Fibroblast of lung (primary cell): ENCODE results near the gene MAP4K4. TPM values are rescaled to one million over a fixed set of nuclear protein-coding genes. Genes with fewer than 3 reads are reported as not detected.

ENCODE experiments used
- DNase-seq, 2 donors: peaks; one replicate each; pipeline versions ENCODE4 v3.0.0 to v3.0.0-alpha.2; 2010; ENCODE audit warnings: low read depth in 2 of 2
- H2AFZ ChIP-seq: 2 replicates; pipeline ENCODE4 v1.5.1; 2012; ENCODE audit warnings: low read length, control low read depth, inconsistent platforms
- H3K27ac ChIP-seq: 2 replicates; pipeline ENCODE4 v1.5.1; 2011; ENCODE audit warnings: low read length, control low read depth; ENCODE audit not compliant: insufficient read depth
- H3K27me3 ChIP-seq: 2 replicates; pipeline ENCODE4 v1.5.1; 2011; ENCODE audit warnings: mild to moderate bottlenecking, low read length; ENCODE audit not compliant: control insufficient read depth, insufficient read depth
- H3K36me3 ChIP-seq: 2 replicates; pipeline ENCODE4 v1.5.1; 2011; ENCODE audit warnings: low read length; ENCODE audit not compliant: control insufficient read depth, insufficient read depth
- H3K4me1 ChIP-seq: 2 replicates; pipeline ENCODE4 v1.5.1; 2011; ENCODE audit warnings: low read length; ENCODE audit not compliant: control insufficient read depth, insufficient read depth; ENCODE audit errors: extremely low read depth
- H3K4me2 ChIP-seq: 2 replicates; pipeline ENCODE4 v1.5.1; 2011; ENCODE audit warnings: low read length, control low read depth; ENCODE audit not compliant: insufficient read depth; ENCODE audit errors: extremely low read depth
- H3K4me3 ChIP-seq, 4 experiments: fragments of 200-600 bp in 1 of 4; sonication (generic) in 1 of 4; replicated peaks in 1 of 4; 2 replicates each; pipeline ENCODE4 v1.5.1; 2011 to 2016; ENCODE audit warnings: low read length in 4 of 4, low read depth in 3 of 4, mild to moderate bottlenecking in 3 of 4, control low read depth in 2 of 4, inconsistent platforms in 1 of 4, mixed read lengths in 1 of 4; ENCODE audit not compliant: insufficient read depth in 1 of 4; ENCODE audit errors: control extremely low read depth in 1 of 4
- H3K79me2 ChIP-seq: 2 replicates; pipeline ENCODE4 v1.5.1; 2012; ENCODE audit warnings: mild to moderate bottlenecking, low read length, inconsistent platforms; ENCODE audit not compliant: control insufficient read depth, insufficient read depth
- H3K9ac ChIP-seq: 2 replicates; pipeline ENCODE4 v1.5.1; 2011; ENCODE audit warnings: mild to moderate bottlenecking, low read length, control low read depth; ENCODE audit not compliant: insufficient read depth
- H3K9me3 ChIP-seq: 2 replicates; pipeline ENCODE4 v1.5.1; 2012; ENCODE audit warnings: low read depth, low read length; ENCODE audit not compliant: control insufficient read depth, insufficient read depth
- H4K20me1 ChIP-seq: 2 replicates; pipeline ENCODE4 v1.5.1; 2011; ENCODE audit warnings: low read length; ENCODE audit not compliant: control insufficient read depth, insufficient read depth; ENCODE audit errors: extremely low read depth
- EZH2 ChIP-seq: IDR thresholded peaks from 2 replicates; pipeline ENCODE4 v1.5.1; 2012; ENCODE audit warnings: low read length, control low read depth, mild to moderate bottlenecking; ENCODE audit errors: missing control alignments
- polyA plus RNA-seq, 2 donors: library from polyadenylated mRNA; depleted of rRNA in 1 of 2; stranded (reverse) in 1 of 2; unstranded in 1 of 2; fragments of >200 nt; gene quantifications; 2 replicates each; pipeline ENCODE4 v1.2.1, GENCODE V29; 2011 to 2012; ENCODE audit warnings: missing spikeins in 1 of 2
- total RNA-seq: library from RNA; depleted of rRNA; stranded (reverse); fragments of >200 nt; gene quantifications from 2 replicates; pipeline ENCODE4 v1.2.1, GENCODE V29; 2014
- TF ChIP-seq, protein P1 (sequence below), 2 donors: IDR thresholded peaks in 1 of 2; conservative IDR thresholded peaks in 1 of 2; 1 replicate in 1 of 2; 2 replicates in 1 of 2; pipeline ENCODE4 v1.5.1; 2011 to 2012; ENCODE audit warnings: low read length in 2 of 2, control low read depth in 1 of 2, inconsistent platforms in 1 of 2, low read depth in 1 of 2, mild to moderate bottlenecking in 1 of 2

The MAP4K4 gene
- total and polyA plus RNA-seq, 2 donors (not counting 1 experiment from before 2014, with no cell fraction given), result 113 to 164 TPM

DNA sequence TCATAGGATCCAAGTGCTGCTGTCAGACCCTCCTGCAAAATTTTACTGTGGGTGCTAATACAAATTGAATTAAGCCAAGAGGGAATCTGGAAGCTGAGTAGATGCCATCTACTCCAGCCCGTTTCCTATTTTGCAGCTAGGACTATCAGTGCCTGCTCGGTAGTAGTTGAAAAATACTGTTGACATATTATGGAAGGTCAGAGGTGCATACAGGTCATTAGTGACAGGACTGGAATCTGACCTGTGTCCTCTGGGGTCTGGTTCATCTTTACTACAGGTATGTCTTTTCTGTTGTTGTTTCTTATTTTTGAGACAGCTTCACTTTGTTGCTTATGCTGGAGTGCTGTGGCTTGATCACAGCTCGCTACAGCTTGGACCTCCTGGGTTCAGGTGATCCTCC is 58.8 kb downstream of the MAP4K4 start:
- no peak overlapping the region for H3K4me3 ChIP-seq

DNA sequence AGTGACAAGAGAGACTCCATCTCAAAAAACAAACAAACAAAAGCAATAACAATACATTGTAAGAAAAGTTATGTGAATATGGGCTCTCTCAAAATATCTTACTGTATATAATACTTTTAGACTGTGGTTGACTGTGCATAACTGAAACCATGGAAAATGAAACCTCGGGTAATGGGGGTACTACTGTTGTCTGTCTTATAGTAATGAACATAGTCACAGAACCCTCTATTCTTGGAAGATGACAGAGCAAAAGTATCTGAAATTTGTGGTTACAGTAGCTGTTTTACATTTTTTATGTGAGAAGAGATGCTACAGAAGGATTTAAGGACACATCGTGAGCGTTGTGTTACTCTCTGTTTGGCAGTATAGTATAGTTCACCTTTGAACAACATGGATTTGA is 60.5 kb downstream of the MAP4K4 start:
- Histone ChIP-seq H3K36me3 (no peaks in the 10 kb centered on the region), H4K20me1 (peaks cover 1% of the 10 kb centered on the region), H3K79me2 (peaks cover 90% of the 10 kb centered on the region), H3K4me1 (peaks cover 26% of the 10 kb centered on the region), H3K27ac (peak overlapping the region; percentile 70), H3K9ac (no peak overlapping the region), H3K4me2 (peak overlapping the region; percentile 29), H3K27me3 (no peaks in the 10 kb centered on the region), H3K4me3 (no peak overlapping the region), H3K9me3 (no peaks in the 10 kb centered on the region), H2AFZ (no peak overlapping the region)
- DNase-seq, result peak in 1 of 2 donors; percentile 75
- no peak for TF ChIP-seq EZH2
- TF ChIP-seq, protein P1, sequence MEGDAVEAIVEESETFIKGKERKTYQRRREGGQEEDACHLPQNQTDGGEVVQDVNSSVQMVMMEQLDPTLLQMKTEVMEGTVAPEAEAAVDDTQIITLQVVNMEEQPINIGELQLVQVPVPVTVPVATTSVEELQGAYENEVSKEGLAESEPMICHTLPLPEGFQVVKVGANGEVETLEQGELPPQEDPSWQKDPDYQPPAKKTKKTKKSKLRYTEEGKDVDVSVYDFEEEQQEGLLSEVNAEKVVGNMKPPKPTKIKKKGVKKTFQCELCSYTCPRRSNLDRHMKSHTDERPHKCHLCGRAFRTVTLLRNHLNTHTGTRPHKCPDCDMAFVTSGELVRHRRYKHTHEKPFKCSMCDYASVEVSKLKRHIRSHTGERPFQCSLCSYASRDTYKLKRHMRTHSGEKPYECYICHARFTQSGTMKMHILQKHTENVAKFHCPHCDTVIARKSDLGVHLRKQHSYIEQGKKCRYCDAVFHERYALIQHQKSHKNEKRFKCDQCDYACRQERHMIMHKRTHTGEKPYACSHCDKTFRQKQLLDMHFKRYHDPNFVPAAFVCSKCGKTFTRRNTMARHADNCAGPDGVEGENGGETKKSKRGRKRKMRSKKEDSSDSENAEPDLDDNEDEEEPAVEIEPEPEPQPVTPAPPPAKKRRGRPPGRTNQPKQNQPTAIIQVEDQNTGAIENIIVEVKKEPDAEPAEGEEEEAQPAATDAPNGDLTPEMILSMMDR (conservative IDR thresholded peaks at IDR 0.05 in 1 of 2, IDR thresholded peaks at IDR 0.05 in 1 of 2; ENCODE audit: low read depth in 1 of 2, low read length in 2 of 2), result no peak

More for the DNA sequence above, 58.8 kb downstream of the MAP4K4 start:
- no peak for TF ChIP-seq EZH2
- TF ChIP-seq, protein P1 (conservative IDR thresholded peaks at IDR 0.05 in 1 of 2, IDR thresholded peaks at IDR 0.05 in 1 of 2; ENCODE audit: low read depth in 1 of 2, low read length in 2 of 2), result no peak
- peaks cover 90% of the 10 kb centered on the region for H3K79me2 ChIP-seq
- H3K36me3 ChIP-seq, result no peaks in the 10 kb centered on the region
- peaks cover 34% of the 10 kb centered on the region for H3K4me1 ChIP-seq
- no peak overlapping the region for H3K27ac ChIP-seq
- H3K27me3 ChIP-seq, result no peaks in the 10 kb centered on the region
- no peak overlapping the region for H3K4me2 ChIP-seq
- DNase-seq, result no peak
- no peaks in the 10 kb centered on the region for H3K9me3 ChIP-seq
- H2AFZ ChIP-seq, result no peak overlapping the region
- H4K20me1 ChIP-seq, result peaks cover 3% of the 10 kb centered on the region
- H3K9ac ChIP-seq, result no peak overlapping the region

DNA sequence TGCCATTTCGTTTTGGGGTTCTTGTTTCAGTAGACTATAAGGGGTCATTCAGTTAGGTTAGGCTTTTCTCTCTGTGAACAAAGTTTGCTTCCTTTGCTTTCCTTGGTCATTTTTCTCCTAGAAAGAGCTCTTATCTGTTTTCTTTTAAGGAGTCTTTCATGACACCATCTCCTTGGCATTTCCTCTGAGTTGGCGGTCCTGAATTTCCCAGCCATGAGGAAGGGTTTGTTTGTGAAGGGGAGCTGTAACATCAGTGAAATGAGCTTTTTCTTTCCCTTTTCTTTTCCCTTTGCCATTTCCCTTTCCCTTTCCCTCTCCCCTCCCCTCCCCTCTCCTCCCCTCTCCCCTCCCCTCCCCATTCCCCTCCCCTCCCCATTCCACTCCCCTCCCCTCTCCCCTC is 61.7 kb downstream of the MAP4K4 start:
- H3K9ac ChIP-seq, result no peak overlapping the region
- no peaks in the 10 kb centered on the region for H3K36me3 ChIP-seq
- H3K4me2 ChIP-seq, result peak overlapping the region; percentile 15
- H2AFZ ChIP-seq, result no peak overlapping the region
- TF ChIP-seq, protein P1 (conservative IDR thresholded peaks at IDR 0.05 in 1 of 2, IDR thresholded peaks at IDR 0.05 in 1 of 2; ENCODE audit: low read depth in 1 of 2, low read length in 2 of 2), result no peak
- no peak for TF ChIP-seq EZH2
- H3K4me3 ChIP-seq, result peak overlapping the region in 1 of 4 experiments; percentile 24
- H3K79me2 ChIP-seq, result peaks cover 90% of the 10 kb centered on the region
- H3K4me1 ChIP-seq, result peaks cover 25% of the 10 kb centered on the region
- DNase-seq, result peak; percentile 95 to 97
- no peaks in the 10 kb centered on the region for H3K9me3 ChIP-seq
- H4K20me1 ChIP-seq, result peaks cover 2% of the 10 kb centered on the region
- H3K27ac ChIP-seq, result peak overlapping the region; percentile 70
- no peaks in the 10 kb centered on the region for H3K27me3 ChIP-seq
